ENCODE measurements around the gene XXYLT1. TPM values are rescaled to one million over a fixed set of nuclear protein-coding genes. Genes with fewer than 3 reads are reported as not detected.

Gene XXYLT1
- total RNA-seq, 2 experiments from 2014 or later: 3.1 to 3.7 TPM

DNA sequence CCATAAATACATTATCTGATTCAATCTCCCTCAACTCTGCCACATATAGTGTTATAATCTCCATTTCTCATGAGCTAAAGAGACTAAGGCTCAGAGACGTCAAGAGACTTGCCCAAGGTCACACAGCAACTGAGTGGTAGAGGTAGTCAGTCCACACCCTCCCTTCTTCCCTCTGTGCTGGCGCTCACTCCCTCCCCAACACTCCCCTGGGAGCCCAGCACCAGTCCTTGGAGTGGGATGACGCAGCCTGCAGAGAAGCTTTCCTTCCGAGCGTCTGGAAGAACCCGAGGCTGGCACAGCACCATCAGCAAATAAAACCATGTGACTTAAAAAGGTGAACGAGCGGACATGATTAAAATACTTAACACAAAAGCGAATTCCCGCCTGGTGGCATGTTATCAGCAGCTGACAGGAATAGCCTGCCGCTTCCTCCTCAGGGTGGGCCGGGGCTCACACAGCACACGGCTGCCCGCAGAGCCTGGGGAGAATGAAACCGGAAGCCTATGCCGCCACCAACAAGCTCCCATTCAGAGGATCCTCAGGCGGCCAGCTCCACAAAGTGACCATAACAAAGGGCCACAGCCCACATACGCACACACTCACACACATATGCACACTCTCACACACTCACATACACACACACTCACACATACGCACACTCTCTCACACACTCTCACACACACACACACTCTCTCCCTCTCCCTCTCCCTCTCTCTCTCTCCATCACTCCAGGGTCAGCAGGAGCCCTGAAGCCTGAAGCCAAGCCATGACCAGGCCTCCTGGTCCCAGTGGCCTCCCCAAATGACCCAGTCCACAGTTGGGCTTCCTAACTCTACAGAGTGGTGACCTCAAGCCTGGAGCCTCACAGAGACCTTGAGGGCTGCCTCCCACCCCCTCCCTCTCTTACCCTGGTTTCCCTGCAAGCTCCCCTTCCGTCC, 120.5 kb downstream of the XXYLT1 start:
- H3K4me3 ChIP-seq (ENCODE audit: low read length): peak overlapping the region; percentile 51
- intact Hi-C loops (cut with DNase I, micrococcal nuclease): no loop called here
- Mint-ChIP-seq H3K4me3 (peak overlapping the region; percentile 89), H3K9me3 (no peaks in the 10 kb centered on the region), H3K27me3 (peaks cover 4% of the 10 kb centered on the region), H3K4me1 (ENCODE audit: low read depth) (peaks cover 54% of the 10 kb centered on the region), H3K36me3 (ENCODE audit: low read depth) (no peaks in the 10 kb centered on the region), H3K27ac (peak overlapping the region; percentile 70)
- POLR2A ChIA-PET: interaction anchor here (1.2 to 1.5 kb wide), 2 partner anchors 17 to 110 kb away, joined by 3 read pairs; no protein-coding TSS in a partner anchor
- no peaks in the 10 kb centered on the region for H3K36me3 ChIP-seq (ENCODE audit: insufficient read depth, low read length)
- ATAC-seq (ENCODE audit: poor library complexity) (peak; percentile 70), DNase-seq (peak in 9 of 14 experiments; percentile 6 to 65 (median 44))
- H3K27me3 ChIP-seq (ENCODE audit: control insufficient read depth in 1 of 2, insufficient read depth in 2 of 2, low read length in 2 of 2): no peaks in the 10 kb centered on the region
- TF ChIP-seq CTCF (IDR thresholded peaks at IDR 0.05): no peak
- peaks cover 36% of the 10 kb centered on the region for H3K4me1 ChIP-seq (ENCODE audit: insufficient read depth, low read length)
- CTCF ChIA-PET: interaction anchor here (1.2 kb wide), 1 partner anchor 8 kb away, joined by 3 read pairs; no protein-coding TSS in a partner anchor
- H3K27ac ChIP-seq (ENCODE audit: low read depth in 1 of 2, low read length in 2 of 2): no peak overlapping the region
- H3K9me3 ChIP-seq (ENCODE audit: control insufficient read depth in 1 of 2, insufficient read depth in 1 of 2, low read length in 2 of 2): no peaks in the 10 kb centered on the region

DNA sequence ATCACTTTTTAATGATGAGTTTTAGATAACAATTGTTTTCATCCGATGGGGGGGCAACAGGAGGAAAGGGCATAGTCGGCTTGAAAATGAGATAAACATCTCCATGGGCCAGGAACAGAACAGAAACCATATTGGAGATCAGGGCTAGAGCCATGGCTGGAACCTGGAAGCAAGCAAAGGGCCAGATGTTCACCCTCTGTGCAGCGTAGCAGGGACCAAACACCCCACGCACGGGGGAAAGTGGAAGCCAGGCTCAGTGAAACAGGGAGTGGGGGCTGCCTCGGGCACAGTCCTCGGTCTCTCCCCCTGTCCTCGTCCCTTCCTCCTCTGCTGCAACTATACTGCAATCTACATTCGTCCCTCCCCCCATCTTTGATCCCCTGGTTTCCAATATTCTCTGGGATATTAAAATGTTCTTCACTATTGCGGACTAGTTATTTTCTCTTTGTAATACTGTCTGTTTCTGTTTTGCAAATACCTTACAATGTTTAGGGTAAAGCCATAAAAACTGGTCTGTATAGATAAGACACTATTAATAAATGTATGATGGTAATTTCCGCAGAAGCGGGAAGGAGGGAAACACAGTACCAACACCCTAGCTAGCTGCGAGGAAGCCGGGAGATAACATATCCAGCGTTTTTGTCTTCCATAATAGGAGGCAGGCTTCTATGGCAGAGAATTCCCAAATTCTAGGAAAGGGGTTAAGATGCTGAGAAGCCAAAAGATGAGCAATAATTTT, 121.5 kb downstream of the XXYLT1 start:
- Histone ChIP-seq H3K9me3 (ENCODE audit: control insufficient read depth in 1 of 2, insufficient read depth in 1 of 2, low read length in 2 of 2) (no peaks in the 10 kb centered on the region), H3K27me3 (ENCODE audit: control insufficient read depth in 1 of 2, insufficient read depth in 2 of 2, low read length in 2 of 2) (no peaks in the 10 kb centered on the region), H3K4me3 (ENCODE audit: low read length) (peak overlapping the region; percentile 51), H3K36me3 (ENCODE audit: insufficient read depth, low read length) (no peaks in the 10 kb centered on the region), H3K4me1 (ENCODE audit: insufficient read depth, low read length) (peaks cover 30% of the 10 kb centered on the region), H3K27ac (ENCODE audit: low read depth in 1 of 2, low read length in 2 of 2) (no peak overlapping the region)
- Mint-ChIP-seq H3K9me3 (no peaks in the 10 kb centered on the region), H3K4me3 (peak overlapping the region; percentile 89), H3K4me1 (ENCODE audit: low read depth) (peaks cover 47% of the 10 kb centered on the region), H3K27me3 (peaks cover 4% of the 10 kb centered on the region), H3K36me3 (ENCODE audit: low read depth) (no peaks in the 10 kb centered on the region), H3K27ac (no peak overlapping the region)
- no peak for DNase-seq
- POLR2A ChIA-PET: interaction anchor here (1.2 to 1.5 kb wide), 2 partner anchors 16 to 111 kb away, joined by 3 read pairs; no protein-coding TSS in a partner anchor
- TF ChIP-seq CTCF (IDR thresholded peaks at IDR 0.05): no peak
- ATAC-seq (ENCODE audit: poor library complexity): no peak
- intact Hi-C loops (cut with DNase I, micrococcal nuclease): loop anchor here in 1 of 2 experiments (10.0 kb wide), 1 partner anchor 105 kb away; no protein-coding TSS in a partner anchor
- CTCF ChIA-PET: no interaction called here

GRCh38 chr3:195148549-195148948, 122.4 kb downstream of the XXYLT1 start:
- CTCF ChIA-PET: no interaction called here
- Histone ChIP-seq H3K36me3 (ENCODE audit: insufficient read depth, low read length) (no peaks in the 10 kb centered on the region), H3K27ac (ENCODE audit: low read depth in 1 of 2, low read length in 2 of 2) (no peak overlapping the region), H3K4me1 (ENCODE audit: insufficient read depth, low read length) (peaks cover 30% of the 10 kb centered on the region), H3K27me3 (ENCODE audit: control insufficient read depth in 1 of 2, insufficient read depth in 2 of 2, low read length in 2 of 2) (no peaks in the 10 kb centered on the region), H3K4me3 (ENCODE audit: low read length) (peak overlapping the region; percentile 49), H3K9me3 (ENCODE audit: control insufficient read depth in 1 of 2, insufficient read depth in 1 of 2, low read length in 2 of 2) (no peaks in the 10 kb centered on the region)
- Mint-ChIP-seq H3K27me3 (peaks cover 4% of the 10 kb centered on the region), H3K36me3 (ENCODE audit: low read depth) (peaks cover 1% of the 10 kb centered on the region), H3K9me3 (no peaks in the 10 kb centered on the region), H3K4me3 (peak overlapping the region; percentile 78), H3K27ac (peak overlapping the region; percentile 54), H3K4me1 (ENCODE audit: low read depth) (peaks cover 38% of the 10 kb centered on the region)
- intact Hi-C loops (cut with DNase I, micrococcal nuclease): loop anchor here in 1 of 2 experiments (10.0 kb wide), 1 partner anchor 106 kb away; no protein-coding TSS in a partner anchor
- ATAC-seq (ENCODE audit: poor library complexity): no peak
- POLR2A ChIA-PET: interaction anchor here (0.6 to 1.3 kb wide), 3 partner anchors 15 to 476 kb away, joined by 3 read pairs; partner anchors contain the start of gene LSG1
- no peak for TF ChIP-seq CTCF (IDR thresholded peaks at IDR 0.05)
- DNase-seq: no peak
